Astrocyte (in vitro differentiated cells and primary cell): ENCODE data around the gene GPR33. TPM values are rescaled to one million over a fixed set of nuclear protein-coding genes. Genes with fewer than 3 reads are reported as not detected.

Experiments used
- DNase-seq: peaks from one replicate; pipeline ENCODE4 v3.0.0-alpha.2; 2010; ENCODE audit warnings: low read depth
- FAIRE-seq: peaks from 2 replicates; lab custom pipeline; 2011; peaks lifted over from hg19 to GRCh38; lab: Jason Lieb, UNC
- H2AFZ ChIP-seq: 2 replicates; pipeline ENCODE4 v1.6.0; 2012; ENCODE audit warnings: low read depth, low read length, inconsistent platforms
- H3K27ac ChIP-seq: 2 replicates; pipeline ENCODE4 v1.5.1; 2011; ENCODE audit warnings: low read depth, low read length, inconsistent platforms
- H3K27me3 ChIP-seq: 2 replicates; pipeline ENCODE4 v1.6.0; 2011; ENCODE audit warnings: low read length, inconsistent platforms; ENCODE audit not compliant: insufficient read depth
- H3K36me3 ChIP-seq: 2 replicates; pipeline ENCODE4 v1.5.1; 2011; ENCODE audit warnings: low read length, inconsistent platforms; ENCODE audit not compliant: insufficient read depth
- H3K4me1 ChIP-seq: 2 replicates; pipeline ENCODE4 v1.5.1; 2011; ENCODE audit warnings: low read length, inconsistent platforms; ENCODE audit not compliant: insufficient read depth
- H3K4me2 ChIP-seq: 2 replicates; pipeline ENCODE4 v1.6.0; 2012; ENCODE audit warnings: low read length, inconsistent platforms
- H3K4me3 ChIP-seq: 2 replicates; pipeline ENCODE4 v1.5.1; 2011; ENCODE audit warnings: low read depth, mild to moderate bottlenecking, low read length, inconsistent platforms; ENCODE audit not compliant: insufficient read depth
- H3K79me2 ChIP-seq: 2 replicates; pipeline ENCODE4 v1.6.0; 2012; ENCODE audit warnings: mild to moderate bottlenecking, low read length, inconsistent platforms; ENCODE audit not compliant: insufficient read depth
- H3K9ac ChIP-seq: 2 replicates; pipeline ENCODE4 v1.6.0; 2012; ENCODE audit warnings: mild to moderate bottlenecking, low read length, inconsistent platforms
- H3K9me3 ChIP-seq: 2 replicates; pipeline ENCODE4 v1.5.1; 2012; ENCODE audit warnings: low read depth, mild to moderate bottlenecking, low read length, inconsistent platforms; ENCODE audit not compliant: insufficient read depth
- H4K20me1 ChIP-seq: 2 replicates; pipeline ENCODE4 v1.6.0; 2012; ENCODE audit warnings: low read length, inconsistent platforms; ENCODE audit not compliant: insufficient read depth
- H3K27ac Mint-ChIP-seq: one replicate; pipeline ENCODE4 v1.8.0; 2021; ENCODE audit warnings: mild to moderate bottlenecking, mixed read lengths; ENCODE audit not compliant: unreplicated experiment
- H3K27me3 Mint-ChIP-seq: one replicate; pipeline ENCODE4 v1.8.0; 2021; ENCODE audit warnings: low read depth, mixed read lengths; ENCODE audit not compliant: unreplicated experiment
- H3K36me3 Mint-ChIP-seq: one replicate; pipeline ENCODE4 v1.8.0; 2021; ENCODE audit warnings: low read depth, mixed read lengths; ENCODE audit not compliant: unreplicated experiment
- H3K4me1 Mint-ChIP-seq: one replicate; pipeline ENCODE4 v1.8.0; 2021; ENCODE audit warnings: low read depth, mixed read lengths; ENCODE audit not compliant: unreplicated experiment
- H3K4me3 Mint-ChIP-seq: one replicate; pipeline ENCODE4 v1.8.0; 2021; ENCODE audit warnings: mild to moderate bottlenecking, moderate library complexity, mixed read lengths; ENCODE audit not compliant: unreplicated experiment
- H3K9me3 Mint-ChIP-seq: one replicate; pipeline ENCODE4 v1.8.0; 2021; ENCODE audit warnings: mild to moderate bottlenecking, mixed read lengths; ENCODE audit not compliant: unreplicated experiment
- EZH2 ChIP-seq: IDR thresholded peaks from 2 replicates; pipeline ENCODE4 v1.6.1; 2012; ENCODE audit warnings: mild to moderate bottlenecking, low read length, inconsistent platforms; ENCODE audit not compliant: insufficient read depth
- total RNA-seq: library from RNA; stranded (reverse); gene quantifications from 2 replicates; pipeline ENCODE4 v1.2.1, GENCODE V29; 2021
- TF ChIP-seq, protein P1 (sequence below): IDR thresholded peaks from 2 replicates; pipeline ENCODE4 v1.5.1; 2011; ENCODE audit warnings: low read depth, mild to moderate bottlenecking, inconsistent platforms, low read length, moderate library complexity; ENCODE audit not compliant: insufficient read depth

Gene GPR33
- total RNA-seq, 1 donor from 2014 or later: not detected

DNA sequence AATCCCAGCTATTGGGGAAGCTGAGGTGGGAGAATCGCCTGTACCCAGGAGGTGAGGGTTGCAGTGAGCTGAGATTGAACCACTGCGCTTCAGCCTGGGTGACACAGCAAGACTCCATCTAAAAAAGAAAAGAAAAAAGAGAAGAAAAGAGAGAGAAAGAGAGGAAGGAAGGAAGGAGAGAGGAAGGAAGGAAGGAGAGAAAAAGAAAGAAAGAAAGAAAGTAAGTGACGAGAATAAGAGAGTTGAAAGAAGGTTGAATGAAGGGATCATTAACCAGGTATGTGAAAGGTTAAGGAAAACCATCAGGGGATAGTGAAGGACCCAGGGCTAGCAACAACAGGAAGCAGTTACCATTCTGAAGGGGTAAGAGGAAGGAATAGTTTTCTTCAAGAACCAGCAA is 26.3 kb downstream of the GPR33 start:
- no peak overlapping the region for H3K27ac Mint-ChIP-seq
- Histone ChIP-seq H3K4me3 (no peak overlapping the region), H3K9me3 (no peaks in the 10 kb centered on the region), H3K4me2 (no peak overlapping the region), H4K20me1 (no peaks in the 10 kb centered on the region), H3K36me3 (no peaks in the 10 kb centered on the region), H3K27me3 (no peaks in the 10 kb centered on the region), H2AFZ (no peak overlapping the region), H3K9ac (no peak overlapping the region), H3K27ac (no peak overlapping the region), H3K4me1 (peaks cover 3% of the 10 kb centered on the region), H3K79me2 (peaks cover 4% of the 10 kb centered on the region)
- no peak for FAIRE-seq
- H3K36me3 Mint-ChIP-seq: no peaks in the 10 kb centered on the region
- TF ChIP-seq, protein P1, sequence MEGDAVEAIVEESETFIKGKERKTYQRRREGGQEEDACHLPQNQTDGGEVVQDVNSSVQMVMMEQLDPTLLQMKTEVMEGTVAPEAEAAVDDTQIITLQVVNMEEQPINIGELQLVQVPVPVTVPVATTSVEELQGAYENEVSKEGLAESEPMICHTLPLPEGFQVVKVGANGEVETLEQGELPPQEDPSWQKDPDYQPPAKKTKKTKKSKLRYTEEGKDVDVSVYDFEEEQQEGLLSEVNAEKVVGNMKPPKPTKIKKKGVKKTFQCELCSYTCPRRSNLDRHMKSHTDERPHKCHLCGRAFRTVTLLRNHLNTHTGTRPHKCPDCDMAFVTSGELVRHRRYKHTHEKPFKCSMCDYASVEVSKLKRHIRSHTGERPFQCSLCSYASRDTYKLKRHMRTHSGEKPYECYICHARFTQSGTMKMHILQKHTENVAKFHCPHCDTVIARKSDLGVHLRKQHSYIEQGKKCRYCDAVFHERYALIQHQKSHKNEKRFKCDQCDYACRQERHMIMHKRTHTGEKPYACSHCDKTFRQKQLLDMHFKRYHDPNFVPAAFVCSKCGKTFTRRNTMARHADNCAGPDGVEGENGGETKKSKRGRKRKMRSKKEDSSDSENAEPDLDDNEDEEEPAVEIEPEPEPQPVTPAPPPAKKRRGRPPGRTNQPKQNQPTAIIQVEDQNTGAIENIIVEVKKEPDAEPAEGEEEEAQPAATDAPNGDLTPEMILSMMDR: no peak
- no peak for TF ChIP-seq EZH2
- H3K4me3 Mint-ChIP-seq: no peak overlapping the region
- no peak for DNase-seq
- H3K4me1 Mint-ChIP-seq: peaks cover 8% of the 10 kb centered on the region
- H3K27me3 Mint-ChIP-seq: no peaks in the 10 kb centered on the region
- H3K9me3 Mint-ChIP-seq: no peaks in the 10 kb centered on the region

DNA sequence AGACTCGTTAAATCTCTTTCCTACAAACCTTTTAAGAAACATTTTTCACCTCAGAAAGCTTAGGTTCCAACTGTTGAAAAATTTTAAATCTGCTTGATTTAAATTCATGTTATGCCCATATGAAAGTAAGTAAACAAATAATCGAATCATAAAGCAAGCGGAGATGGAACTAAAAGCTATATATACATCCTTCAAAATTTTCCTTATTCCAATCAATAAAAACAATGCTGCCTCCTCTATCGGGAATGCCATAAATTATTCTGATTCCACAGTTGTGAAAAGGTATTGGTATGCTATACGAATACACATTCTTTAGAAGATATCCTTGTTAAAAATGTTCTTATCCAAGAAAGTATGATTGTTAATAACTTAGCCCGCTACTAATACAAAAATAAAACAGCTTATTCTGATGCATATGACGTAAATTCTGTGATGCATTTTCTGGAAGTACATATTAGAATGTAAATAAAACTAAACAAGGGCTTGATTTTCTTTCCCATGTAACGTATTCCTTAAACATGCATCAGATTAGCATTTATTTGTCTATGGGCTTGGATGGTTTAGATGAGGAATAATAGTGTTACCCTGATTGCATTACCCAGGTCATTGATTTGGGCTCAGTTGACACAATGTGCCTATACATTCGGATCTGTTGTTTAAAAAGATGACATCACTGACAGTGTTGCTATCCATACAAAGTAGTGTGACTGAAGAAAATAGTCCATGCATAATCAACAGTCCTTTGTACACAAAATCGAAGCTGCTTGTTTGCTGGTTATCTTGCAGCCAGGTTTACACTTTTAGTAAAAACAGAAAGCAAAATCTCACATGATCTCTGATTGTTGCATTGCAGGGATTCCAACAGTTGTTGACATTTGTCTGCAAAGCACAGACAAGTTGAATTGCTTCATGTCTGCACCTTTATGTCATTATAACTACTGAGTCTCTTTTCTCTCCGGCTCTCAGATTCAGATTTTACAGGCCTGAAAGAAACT is 29.9 kb downstream of the GPR33 start:
- H3K27ac Mint-ChIP-seq: peak overlapping the region; percentile 27
- peak overlapping the region; percentile 97 for H3K4me2 ChIP-seq
- no peaks in the 10 kb centered on the region for H3K36me3 ChIP-seq
- H2AFZ ChIP-seq: peak overlapping the region; percentile 38
- H3K4me1 Mint-ChIP-seq: peaks cover 10% of the 10 kb centered on the region
- H3K79me2 ChIP-seq: peaks cover 23% of the 10 kb centered on the region
- H3K4me3 Mint-ChIP-seq: peak overlapping the region; percentile 99
- H3K4me1 ChIP-seq: peaks cover 3% of the 10 kb centered on the region
- H3K27me3 Mint-ChIP-seq: no peaks in the 10 kb centered on the region
- no peaks in the 10 kb centered on the region for H3K36me3 Mint-ChIP-seq
- H3K27ac ChIP-seq: no peak overlapping the region
- H3K9me3 ChIP-seq: no peaks in the 10 kb centered on the region
- H3K9me3 Mint-ChIP-seq: no peaks in the 10 kb centered on the region
- H3K9ac ChIP-seq: peak overlapping the region; percentile 96
- no peak for DNase-seq
- peak overlapping the region; percentile 93 for H3K4me3 ChIP-seq
- H3K27me3 ChIP-seq: no peaks in the 10 kb centered on the region
- no peaks in the 10 kb centered on the region for H4K20me1 ChIP-seq
- FAIRE-seq: no peak
- TF ChIP-seq EZH2: no peak
- TF ChIP-seq, protein P1: no peak
